GM19023 (cell line): ENCODE data around the gene RAD54L.
"Not testable (repeated sequence)": the region's sequence is repeated elsewhere in the genome, so short reads cannot be mapped to it uniquely, and the experiment has no call there.

ENCODE experiments used
- ATAC-seq: cut with Tn5 transposase; IDR thresholded peaks from one replicate; pipeline ENCODE4 v1.9.1; 2021; ENCODE audit warnings: mild to moderate bottlenecking, moderate library complexity; ENCODE audit not compliant: unreplicated experiment

RAD54L gene

GRCh38 chr1:46317323-46317722 is 69.8 kb downstream of the RAD54L start:
- no peak for ATAC-seq

GRCh38 chr1:46319301-46319700 is 71.7 kb downstream of the RAD54L start:
- not testable (repeated sequence) for ATAC-seq

- not testable (repeated sequence) for ATAC-seq
Observed at GRCh38 chr1:46319960-46320914, 72.7 kb downstream of the RAD54L start.

- not testable (repeated sequence) for ATAC-seq
Observed at GRCh38 chr1:46322191-46322590, 74.6 kb downstream of the RAD54L start.

GRCh38 chr1:46325285-46326076 is 77.9 kb downstream of the RAD54L start:
- ATAC-seq = not testable (repeated sequence)
